Natural killer cell treated with Interleukin-12 subunit alpha and Interleukin-12 subunit beta and Interleukin-15 and Interleukin-18, amount 100 ng/mL, for 72 hours (primary cell): ENCODE data around the gene BORCS8. TPM values are rescaled to one million over a fixed set of nuclear protein-coding genes. Genes with fewer than 3 reads are reported as not detected.
A peak's percentile ranks its signal among the peaks of the same experiment; 100 is the strongest.

Source experiments
- ATAC-seq, 2 donors: fragments of 150-1000 bp; cut with Tn5 transposase in 1 of 2; sonication (Bioruptor Pico), chemical (Tn5 transposase) in 1 of 2; 2 replicates each; pipeline ENCODE4 v1.10.0; 2021
- DNase-seq: peaks from one replicate; pipeline ENCODE4 v3.0.0; 2022; ENCODE audit warnings: low spot score
- H3K27ac Mint-ChIP-seq, 2 donors: 1 replicate in 1 of 2; 2 replicates in 1 of 2; pipeline ENCODE4 v1.8.0; 2022; ENCODE audit warnings: mixed read lengths in 2 of 2, mild to moderate bottlenecking in 1 of 2, moderate library complexity in 1 of 2
- H3K27me3 Mint-ChIP-seq, 2 donors: 1 replicate in 1 of 2; 2 replicates in 1 of 2; pipeline ENCODE4 v1.8.0; 2022; ENCODE audit warnings: mixed read lengths in 2 of 2
- H3K36me3 Mint-ChIP-seq: one replicate; pipeline ENCODE4 v1.8.0; 2022; ENCODE audit warnings: mixed read lengths
- H3K4me1 Mint-ChIP-seq, 2 donors: 1 replicate in 1 of 2; 2 replicates in 1 of 2; pipeline ENCODE4 v1.8.0; 2022; ENCODE audit warnings: low read depth in 2 of 2, mixed read lengths in 2 of 2, mild to moderate bottlenecking in 1 of 2
- H3K4me3 Mint-ChIP-seq: one replicate; pipeline ENCODE4 v1.8.0; 2022; ENCODE audit warnings: mixed read lengths
- H3K9me3 Mint-ChIP-seq: 2 replicates; pipeline ENCODE4 v1.8.0; 2022; ENCODE audit warnings: mixed read lengths
- total RNA-seq, 2 donors: library from RNA; stranded (reverse); gene quantifications; one replicate each; pipeline ENCODE4 v1.2.3, GENCODE V29; 2022

BORCS8 gene
- total RNA-seq: 10 to 100 TPM; 47.2 to 64.5 TPM

DNA sequence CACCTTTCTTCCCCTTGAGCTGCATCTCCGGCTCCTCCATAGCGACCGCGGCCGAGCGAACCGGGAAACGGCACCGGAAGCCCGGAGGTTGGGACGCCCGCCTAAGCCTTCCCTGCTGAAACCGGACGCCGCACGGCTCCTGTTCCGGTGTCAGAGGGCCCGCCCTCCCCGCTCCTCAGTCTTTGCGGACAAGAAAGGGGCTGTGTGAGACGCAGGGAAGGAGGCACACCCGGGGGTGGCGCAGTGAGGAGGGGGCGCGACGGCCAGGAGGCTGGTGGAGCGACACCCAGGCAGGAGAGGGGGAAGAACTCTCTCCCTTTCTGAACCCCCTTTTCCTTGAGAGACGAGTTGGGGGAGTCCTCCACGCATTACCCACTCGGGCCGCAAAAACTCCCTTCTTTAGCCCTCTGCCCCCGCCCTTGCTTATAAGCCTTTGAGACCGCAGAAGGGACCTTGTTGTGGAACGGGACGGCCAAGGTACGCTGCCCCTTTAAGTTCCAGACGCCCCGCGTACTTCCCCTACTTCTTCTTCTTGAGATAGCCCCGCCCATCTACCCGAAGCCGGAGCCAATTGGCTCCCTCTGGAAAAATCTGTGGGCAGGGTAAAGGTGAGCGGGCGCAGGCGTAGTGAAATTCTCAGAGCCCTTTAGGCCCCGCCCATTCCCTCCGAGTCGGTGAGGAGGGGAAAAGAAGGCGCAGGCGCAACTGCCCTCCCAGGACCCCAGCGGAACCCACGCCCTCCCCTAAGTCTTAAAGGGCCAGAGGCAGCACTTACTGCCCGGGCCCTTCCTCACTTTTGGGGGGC lies at the start of gene BORCS8, which contains the start of gene RFXANK:
TSS of gene BORCS8 (minus strand) at position 75 of the 805 bp plus-strand sequence. CDS start at position 40, 35 bp downstream.
TSS of gene RFXANK (plus strand) at position 181 of the 805 bp plus-strand sequence. CDS start 1,689 bp downstream, outside the sequence.
- no peaks in the 10 kb centered on the region for H3K9me3 Mint-ChIP-seq
- no peaks in the 10 kb centered on the region for H3K27me3 Mint-ChIP-seq
- H3K36me3 Mint-ChIP-seq: no peaks in the 10 kb centered on the region
- DNase-seq (peak; percentile 99), ATAC-seq (peak; percentile 95 to 96)
- peak within 1 kb of the TSS; percentile 97 to 99 for H3K27ac Mint-ChIP-seq
- peak within 1 kb of the TSS; percentile 92 for H3K4me3 Mint-ChIP-seq
- peaks cover 23 to 24% of the 10 kb centered on the region in 2 donors for H3K4me1 Mint-ChIP-seq

DNA sequence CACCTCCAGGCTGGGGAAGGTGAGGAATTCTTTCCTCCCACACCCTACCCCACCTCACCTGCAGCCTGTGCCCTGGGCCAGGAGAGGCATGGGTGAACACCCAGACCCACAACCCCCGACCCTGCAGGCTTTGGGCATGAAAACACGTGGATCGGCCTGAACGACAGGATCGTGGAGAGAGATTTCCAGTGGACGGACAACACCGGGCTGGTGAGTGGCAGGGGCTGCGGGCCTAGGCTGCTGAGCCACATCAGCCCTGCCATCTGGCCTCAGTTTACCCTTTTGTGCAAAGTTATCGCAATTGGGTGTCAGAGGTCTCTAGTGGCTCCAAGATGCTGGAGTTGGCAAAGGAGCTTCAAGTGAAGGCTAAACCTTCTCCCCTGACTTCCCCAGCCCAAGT lies 48.5 kb upstream of the BORCS8 start:
- Mint-ChIP-seq H3K27ac (no peak overlapping the region), H3K36me3 (peaks cover 6% of the 10 kb centered on the region), H3K4me3 (no peak overlapping the region)

DNA sequence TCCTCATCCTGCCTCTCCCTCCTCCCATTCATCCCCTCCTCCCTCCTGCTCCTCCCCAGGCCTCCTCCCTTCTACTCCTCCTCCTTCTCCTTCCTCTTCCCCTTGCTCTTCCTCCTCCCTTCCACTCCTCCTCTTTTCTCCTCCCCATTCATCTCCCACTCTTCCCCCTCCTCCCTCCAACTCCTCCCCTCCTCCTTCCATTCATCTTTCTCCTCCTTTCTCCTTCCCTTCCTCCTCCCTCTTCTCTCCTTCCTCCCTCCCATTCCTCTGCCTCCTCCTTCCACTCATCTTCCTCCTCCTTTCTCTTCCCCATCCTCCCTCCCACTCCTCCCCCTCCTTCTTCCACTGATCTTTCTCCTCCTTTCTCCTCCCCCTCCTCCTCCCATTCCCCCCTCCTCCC lies 47.7 kb upstream of the BORCS8 start:
- H3K4me3 Mint-ChIP-seq: no peak overlapping the region
- peaks cover 5% of the 10 kb centered on the region for H3K9me3 Mint-ChIP-seq
- no peak overlapping the region for H3K27ac Mint-ChIP-seq
- DNase-seq: no peak
- ATAC-seq: no peak
- H3K27me3 Mint-ChIP-seq: peaks cover 8 to 12% of the 10 kb centered on the region in 2 donors
- H3K36me3 Mint-ChIP-seq: peaks cover 6% of the 10 kb centered on the region
- no peaks in the 10 kb centered on the region for H3K4me1 Mint-ChIP-seq

More for the DNA sequence above, 48.5 kb upstream of the BORCS8 start:
- ATAC-seq (no peak), DNase-seq (no peak)
- Mint-ChIP-seq H3K9me3 (peaks cover 5% of the 10 kb centered on the region), H3K4me1 (no peaks in the 10 kb centered on the region), H3K27me3 (peaks cover 8 to 12% of the 10 kb centered on the region in 2 donors)

DNA sequence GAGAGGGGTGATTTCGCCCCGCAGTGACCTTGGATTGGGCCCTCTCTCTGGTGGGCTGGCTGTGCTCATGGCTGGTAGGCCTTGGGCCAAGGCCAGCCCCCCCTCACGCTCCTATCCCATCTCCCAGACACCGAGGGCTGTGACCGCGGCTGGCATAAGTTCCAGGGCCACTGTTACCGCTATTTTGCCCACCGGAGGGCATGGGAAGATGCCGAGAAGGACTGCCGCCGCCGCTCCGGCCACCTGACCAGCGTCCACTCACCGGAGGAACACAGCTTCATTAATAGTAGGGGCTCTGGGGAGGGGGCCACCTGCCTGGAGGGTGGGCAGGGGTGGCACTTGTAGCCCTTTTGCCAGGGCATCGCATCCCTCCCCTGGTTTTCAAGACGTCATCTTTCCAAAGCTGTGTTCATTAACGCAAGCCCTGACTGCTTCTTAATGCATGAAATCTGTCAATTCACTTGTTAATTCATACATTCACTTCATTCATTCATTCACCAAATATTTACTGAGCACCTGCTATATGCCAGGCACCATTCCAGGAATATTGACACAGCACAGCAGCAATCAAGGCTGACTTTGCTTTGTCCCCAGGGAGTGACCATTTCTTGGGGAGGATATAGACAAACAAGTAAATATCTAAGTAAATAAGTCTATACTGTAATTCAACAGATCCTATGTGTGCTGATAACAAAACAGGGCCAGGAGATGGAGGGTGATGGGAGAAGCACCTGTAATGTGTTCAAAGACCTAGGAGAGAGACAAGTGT lies 46.4 kb upstream of the BORCS8 start:
- Mint-ChIP-seq H3K36me3 (peaks cover 6% of the 10 kb centered on the region), H3K9me3 (peaks cover 5% of the 10 kb centered on the region), H3K27me3 (peaks cover 8 to 12% of the 10 kb centered on the region in 2 donors), H3K27ac (no peak overlapping the region), H3K4me3 (no peak overlapping the region), H3K4me1 (no peaks in the 10 kb centered on the region)
- DNase-seq: no peak
- ATAC-seq: no peak

DNA sequence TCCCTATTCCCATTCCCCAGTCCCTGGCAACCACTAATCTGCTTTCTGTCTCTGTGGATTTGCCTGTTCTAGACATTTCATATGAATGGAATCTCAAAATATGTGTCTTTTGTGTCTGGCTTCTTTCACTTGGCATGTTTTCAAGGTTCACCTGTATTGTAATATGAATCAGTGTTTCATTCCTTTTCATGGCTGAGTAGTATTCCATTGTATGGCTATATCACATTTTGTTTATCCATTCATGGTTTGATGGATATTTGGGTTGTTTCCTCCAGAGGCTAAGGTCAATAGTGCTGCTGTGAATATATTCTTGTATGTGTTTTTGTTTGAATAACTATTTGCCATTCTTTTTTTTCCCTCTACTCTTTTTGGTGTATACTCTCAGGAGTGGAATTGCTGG lies 44.2 kb upstream of the BORCS8 start:
- ATAC-seq (no peak), DNase-seq (no peak)
- Mint-ChIP-seq H3K27me3 (peaks cover 8 to 12% of the 10 kb centered on the region in 2 donors), H3K36me3 (peaks cover 6% of the 10 kb centered on the region), H3K9me3 (peaks cover 5% of the 10 kb centered on the region), H3K4me3 (no peak overlapping the region), H3K4me1 (no peaks in the 10 kb centered on the region), H3K27ac (no peak overlapping the region)

DNA sequence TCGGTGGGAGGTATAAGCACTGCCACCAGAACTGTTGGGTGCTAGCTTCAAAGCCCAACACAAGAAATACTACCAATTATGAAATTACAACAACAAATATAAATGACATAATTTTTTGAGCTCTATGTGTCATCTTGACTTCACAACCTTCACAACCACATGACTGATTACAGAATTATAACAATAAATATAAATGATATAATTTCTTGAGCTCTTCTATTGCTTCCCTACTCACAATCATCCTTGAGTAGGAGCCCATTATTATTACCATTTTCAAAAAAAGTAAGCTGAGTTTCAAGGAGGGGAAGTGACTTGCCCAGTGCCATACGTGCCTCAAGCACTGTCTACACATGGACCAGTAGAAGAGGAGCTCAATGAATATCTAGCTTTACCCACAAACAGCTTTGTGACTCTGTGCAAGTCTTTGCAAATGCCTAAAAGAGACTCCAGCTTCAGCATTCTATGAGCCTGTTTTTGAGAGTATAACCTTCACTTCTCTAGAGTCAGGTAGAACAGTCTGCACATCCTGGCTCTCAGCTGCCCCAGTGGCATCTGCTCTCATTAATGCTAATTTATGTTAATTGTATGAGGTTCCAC lies 42.4 kb upstream of the BORCS8 start:
- H3K27ac Mint-ChIP-seq: no peak overlapping the region
- peaks cover 6% of the 10 kb centered on the region for H3K36me3 Mint-ChIP-seq
- no peaks in the 10 kb centered on the region for H3K4me1 Mint-ChIP-seq
- H3K9me3 Mint-ChIP-seq: peaks cover 5% of the 10 kb centered on the region
- peaks cover 8 to 10% of the 10 kb centered on the region in 2 donors for H3K27me3 Mint-ChIP-seq
- DNase-seq: no peak
- ATAC-seq: no peak
- H3K4me3 Mint-ChIP-seq: no peak overlapping the region

DNA sequence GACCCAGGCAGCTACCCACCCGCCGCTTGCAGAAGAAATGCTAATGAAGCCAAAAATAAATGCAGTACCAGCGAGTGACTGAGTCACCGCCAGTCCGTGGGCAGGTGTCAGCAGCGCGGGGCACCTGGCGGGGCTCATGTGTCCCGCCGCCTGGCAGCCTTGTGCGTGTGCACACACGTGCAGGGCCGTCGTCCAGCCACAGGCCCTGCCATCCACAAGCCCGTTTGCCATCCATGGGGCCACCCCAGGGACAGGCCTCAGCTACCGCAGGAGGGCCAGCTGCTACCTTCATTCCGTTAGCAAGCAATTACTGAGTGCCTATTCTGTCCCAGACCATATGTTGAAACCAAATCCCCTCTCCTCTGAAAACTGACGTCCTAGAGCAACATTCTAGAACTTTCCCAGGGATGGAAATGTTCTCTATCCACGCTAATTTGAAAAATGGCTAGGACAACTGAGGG lies 40.3 kb upstream of the BORCS8 start:
- no peak for ATAC-seq
- no peak overlapping the region for H3K27ac Mint-ChIP-seq
- peaks cover 5% of the 10 kb centered on the region for H3K9me3 Mint-ChIP-seq
- H3K4me1 Mint-ChIP-seq: no peaks in the 10 kb centered on the region
- H3K4me3 Mint-ChIP-seq: no peak overlapping the region
- no peak for DNase-seq
- peaks cover 6% of the 10 kb centered on the region for H3K36me3 Mint-ChIP-seq
- peaks cover 5 to 9% of the 10 kb centered on the region in 2 donors for H3K27me3 Mint-ChIP-seq

DNA sequence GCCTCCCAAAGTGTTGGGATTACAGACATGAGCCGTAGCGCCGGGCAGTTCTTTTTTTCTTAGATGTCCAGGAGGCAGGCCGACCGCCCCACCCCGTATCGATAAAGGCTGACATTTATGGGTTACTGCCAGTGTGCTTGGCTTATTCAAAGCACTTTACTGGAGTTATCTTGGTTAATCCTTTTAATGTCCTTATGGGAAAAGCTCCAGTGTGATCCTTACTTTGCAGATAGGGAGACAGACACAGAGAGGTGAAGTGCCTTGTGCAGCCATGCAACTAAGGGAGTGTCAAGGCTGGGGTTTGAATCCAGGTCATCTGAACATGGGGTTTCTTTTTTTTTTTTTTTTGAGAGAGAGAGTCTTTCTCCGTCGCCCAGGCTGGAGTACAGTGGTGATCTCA lies 39.0 kb upstream of the BORCS8 start:
- ATAC-seq: no peak
- H3K4me3 Mint-ChIP-seq: no peak overlapping the region
- peaks cover 2% of the 10 kb centered on the region for H3K36me3 Mint-ChIP-seq
- H3K27ac Mint-ChIP-seq: no peak overlapping the region
- H3K27me3 Mint-ChIP-seq: peaks cover 3 to 9% of the 10 kb centered on the region in 2 donors
- no peak for DNase-seq
- peaks cover 2% of the 10 kb centered on the region for H3K9me3 Mint-ChIP-seq
- no peaks in the 10 kb centered on the region for H3K4me1 Mint-ChIP-seq

DNA sequence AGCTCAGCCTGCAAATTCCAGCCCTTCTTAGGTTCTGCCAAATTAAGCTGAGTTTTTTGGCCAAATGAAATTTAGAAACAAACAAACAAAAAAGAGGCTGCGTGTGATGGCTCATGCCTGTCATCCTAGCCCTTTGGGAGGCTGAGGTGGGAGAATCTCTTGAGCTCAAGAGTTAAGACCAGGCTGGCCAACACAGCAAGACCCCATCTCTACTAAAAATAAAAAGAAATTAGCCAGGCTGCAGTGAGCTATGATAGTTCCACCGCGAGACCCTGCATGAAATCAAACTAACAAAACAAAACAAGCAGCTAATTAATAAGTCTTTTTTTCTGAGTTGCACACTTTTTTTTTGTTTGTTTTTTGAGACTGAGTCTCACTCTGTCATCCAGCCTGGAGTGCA lies 37.7 kb upstream of the BORCS8 start:
- Mint-ChIP-seq H3K27me3 (peaks cover 3 to 9% of the 10 kb centered on the region in 2 donors), H3K36me3 (no peaks in the 10 kb centered on the region), H3K4me1 (peaks cover 0 to 5% of the 10 kb centered on the region in 2 donors), H3K27ac (no peak overlapping the region), H3K4me3 (no peak overlapping the region), H3K9me3 (no peaks in the 10 kb centered on the region)
- DNase-seq (no peak), ATAC-seq (no peak)

DNA sequence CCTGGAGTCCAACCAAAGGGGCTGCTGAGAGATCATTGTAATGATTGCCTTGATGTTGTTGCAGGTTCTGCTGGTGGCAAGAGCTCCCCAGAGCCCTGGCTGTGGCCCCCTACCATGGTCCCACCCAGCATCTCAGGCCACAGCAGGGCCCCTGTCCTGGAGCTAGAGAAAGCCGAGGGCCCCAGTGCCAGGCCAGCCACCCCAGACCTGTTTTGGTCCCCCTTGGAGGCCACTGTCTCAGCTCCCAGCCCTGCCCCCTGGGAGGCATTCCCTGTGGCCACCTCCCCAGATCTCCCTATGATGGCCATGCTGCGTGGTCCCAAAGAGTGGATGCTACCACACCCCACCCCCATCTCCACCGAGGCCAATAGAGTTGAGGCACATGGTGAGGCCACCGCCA lies 35.3 kb upstream of the BORCS8 start:
- no peak for DNase-seq
- Mint-ChIP-seq H3K36me3 (no peaks in the 10 kb centered on the region), H3K4me3 (no peak overlapping the region), H3K9me3 (no peaks in the 10 kb centered on the region), H3K27ac (no peak overlapping the region), H3K4me1 (peaks cover 0 to 9% of the 10 kb centered on the region in 2 donors), H3K27me3 (peaks cover 3 to 9% of the 10 kb centered on the region in 2 donors)
- ATAC-seq: no peak

DNA sequence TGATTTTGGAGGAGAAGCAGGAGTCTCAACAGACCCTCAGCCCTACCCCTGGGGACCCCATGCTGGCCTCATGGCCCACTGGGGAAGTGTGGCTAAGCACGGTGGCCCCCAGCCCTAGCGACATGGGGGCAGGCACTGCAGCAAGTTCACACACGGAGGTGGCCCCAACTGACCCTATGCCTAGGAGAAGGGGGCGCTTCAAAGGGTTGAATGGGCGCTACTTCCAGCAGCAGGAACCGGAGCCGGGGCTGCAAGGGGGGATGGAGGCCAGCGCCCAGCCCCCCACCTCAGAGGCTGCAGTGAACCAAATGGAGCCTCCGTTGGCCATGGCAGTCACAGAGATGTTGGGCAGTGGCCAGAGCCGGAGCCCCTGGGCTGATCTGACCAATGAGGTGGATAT lies 34.7 kb upstream of the BORCS8 start:
- Mint-ChIP-seq H3K27me3 (peaks cover 3 to 9% of the 10 kb centered on the region in 2 donors), H3K27ac (no peak overlapping the region), H3K4me3 (no peak overlapping the region), H3K4me1 (peaks cover 0 to 9% of the 10 kb centered on the region in 2 donors), H3K9me3 (no peaks in the 10 kb centered on the region), H3K36me3 (no peaks in the 10 kb centered on the region)
- DNase-seq: no peak
- ATAC-seq: no peak

DNA sequence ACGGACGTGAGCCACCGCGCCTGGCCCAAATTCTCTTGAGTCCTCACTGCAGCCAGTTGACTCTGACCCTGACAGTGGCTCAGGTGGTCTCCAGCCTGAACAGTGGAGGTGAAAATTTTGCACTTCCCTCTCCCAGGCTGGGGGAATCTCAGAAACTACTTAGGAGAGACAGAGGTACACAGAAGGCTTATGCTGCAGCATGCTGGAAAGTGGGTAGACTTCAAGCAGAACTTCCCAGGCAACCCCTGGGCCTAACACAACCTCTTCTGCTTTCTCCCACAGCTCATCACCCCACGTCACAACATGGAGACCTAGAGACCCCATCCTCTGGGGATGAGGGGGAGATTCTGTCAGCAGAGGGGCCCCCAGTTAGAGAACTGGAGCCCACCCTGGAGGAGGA lies 34.3 kb upstream of the BORCS8 start:
- Mint-ChIP-seq H3K4me3 (no peak overlapping the region), H3K9me3 (no peaks in the 10 kb centered on the region), H3K4me1 (peaks cover 0 to 9% of the 10 kb centered on the region in 2 donors), H3K27me3 (peaks cover 3 to 9% of the 10 kb centered on the region in 2 donors), H3K27ac (no peak overlapping the region), H3K36me3 (no peaks in the 10 kb centered on the region)
- DNase-seq (no peak), ATAC-seq (no peak)

DNA sequence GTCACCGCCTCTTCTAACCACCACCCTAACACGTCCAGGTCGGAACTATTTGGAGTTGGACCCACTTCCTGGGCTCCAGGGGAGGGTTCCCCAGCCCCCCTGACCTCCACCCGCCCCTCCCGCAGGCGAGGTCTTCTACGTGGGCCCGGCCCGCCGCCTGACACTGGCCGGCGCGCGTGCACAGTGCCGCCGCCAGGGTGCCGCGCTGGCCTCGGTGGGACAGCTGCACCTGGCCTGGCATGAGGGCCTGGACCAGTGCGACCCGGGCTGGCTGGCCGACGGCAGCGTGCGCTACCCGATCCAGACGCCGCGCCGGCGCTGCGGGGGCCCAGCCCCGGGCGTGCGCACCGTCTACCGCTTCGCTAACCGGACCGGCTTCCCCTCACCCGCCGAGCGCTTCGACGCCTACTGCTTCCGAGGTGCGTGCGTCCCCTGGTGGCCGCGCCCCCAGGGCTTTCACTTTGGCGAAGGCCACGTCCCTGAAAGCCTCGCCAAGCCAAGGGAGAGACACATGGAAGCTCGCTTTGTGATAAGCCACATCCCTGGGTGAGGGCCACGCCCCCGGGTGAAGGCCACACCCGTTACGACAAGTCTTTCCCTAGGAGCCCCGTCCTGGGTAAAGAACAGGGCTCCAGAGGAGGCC lies 33.0 kb upstream of the BORCS8 start:
- ATAC-seq: peak; percentile 86 to 90
- Mint-ChIP-seq H3K9me3 (no peaks in the 10 kb centered on the region), H3K4me3 (peak overlapping the region; percentile 70), H3K36me3 (no peaks in the 10 kb centered on the region), H3K27me3 (peaks cover 0 to 9% of the 10 kb centered on the region in 2 donors), H3K4me1 (peaks cover 0 to 9% of the 10 kb centered on the region in 2 donors), H3K27ac (no peak overlapping the region)
- peak; percentile 79 for DNase-seq
